ENCODE results near the gene CENPL. TPM values are rescaled to one million over a fixed set of nuclear protein-coding genes. Genes with fewer than 3 reads are reported as not detected.

The CENPL gene
- total and polyA plus RNA-seq, 9 of the 15 experiments (the other 6 are each of a cell fraction or from before 2014, with no cell fraction given): 33.0 to 52.7 (median 39.7) TPM

DNA sequence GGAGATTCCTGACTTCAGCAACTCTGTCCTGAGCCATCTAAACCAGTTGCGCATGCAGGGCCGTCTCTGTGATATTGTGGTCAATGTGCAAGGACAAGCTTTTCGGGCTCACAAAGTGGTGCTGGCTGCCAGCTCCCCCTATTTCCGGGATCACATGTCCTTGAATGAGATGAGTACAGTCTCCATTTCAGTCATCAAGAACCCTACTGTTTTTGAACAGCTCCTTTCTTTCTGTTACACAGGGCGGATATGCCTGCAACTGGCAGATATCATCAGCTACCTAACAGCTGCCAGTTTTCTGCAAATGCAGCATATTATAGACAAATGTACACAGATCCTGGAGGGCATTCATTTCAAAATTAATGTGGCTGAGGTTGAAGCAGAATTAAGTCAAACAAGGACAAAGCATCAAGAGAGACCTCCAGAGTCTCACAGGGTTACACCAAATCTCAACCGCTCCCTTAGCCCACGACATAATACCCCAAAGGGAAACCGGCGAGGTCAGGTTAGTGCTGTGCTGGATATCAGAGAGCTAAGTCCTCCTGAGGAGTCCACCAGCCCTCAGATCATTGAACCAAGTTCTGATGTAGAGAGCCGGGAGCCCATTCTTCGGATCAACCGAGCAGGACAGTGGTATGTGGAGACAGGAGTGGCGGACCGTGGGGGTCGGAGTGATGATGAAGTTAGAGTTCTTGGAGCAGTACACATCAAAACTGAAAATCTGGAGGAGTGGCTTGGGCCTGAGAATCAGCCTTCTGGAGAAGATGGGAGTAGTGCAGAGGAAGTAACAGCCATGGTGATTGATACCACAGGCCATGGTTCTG lies 45.8 kb upstream of the CENPL start (continued):
- TF ChIP-seq, protein P1, sequence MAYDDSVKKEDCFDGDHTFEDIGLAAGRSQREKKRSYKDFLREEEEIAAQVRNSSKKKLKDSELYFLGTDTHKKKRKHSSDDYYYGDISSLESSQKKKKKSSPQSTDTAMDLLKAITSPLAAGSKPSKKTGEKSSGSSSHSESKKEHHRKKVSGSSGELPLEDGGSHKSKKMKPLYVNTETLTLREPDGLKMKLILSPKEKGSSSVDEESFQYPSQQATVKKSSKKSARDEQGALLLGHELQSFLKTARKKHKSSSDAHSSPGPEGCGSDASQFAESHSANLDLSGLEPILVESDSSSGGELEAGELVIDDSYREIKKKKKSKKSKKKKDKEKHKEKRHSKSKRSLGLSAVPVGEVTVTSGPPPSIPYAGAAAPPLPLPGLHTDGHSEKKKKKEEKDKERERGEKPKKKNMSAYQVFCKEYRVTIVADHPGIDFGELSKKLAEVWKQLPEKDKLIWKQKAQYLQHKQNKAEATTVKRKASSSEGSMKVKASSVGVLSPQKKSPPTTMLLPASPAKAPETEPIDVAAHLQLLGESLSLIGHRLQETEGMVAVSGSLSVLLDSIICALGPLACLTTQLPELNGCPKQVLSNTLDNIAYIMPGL (CRISPR knock-in tag; IDR thresholded peaks at IDR 0.05): no peak
- TF ChIP-seq XRCC3 (IDR thresholded peaks at IDR 0.05) (no peak; the same call in 1 of the 2 replicates), ZNF174 (CRISPR knock-in tag; IDR thresholded peaks at IDR 0.05) (no peak), GATAD2A (IDR thresholded peaks at IDR 0.05) (no peak), POLR2A (conservative IDR thresholded peaks at IDR 0.05) (no peak), ZNF507 (tag; conservative IDR thresholded peaks at IDR 0.05) (no peak), MCM5 (IDR thresholded peaks at IDR 0.05; ENCODE audit: low read depth) (no peak), NR3C1 (CRISPR knock-in tag; IDR thresholded peaks at IDR 0.05) (no peak), JUN (IDR thresholded peaks at IDR 0.05; ENCODE audit: borderline replicate concordance, low read depth, low read length) (no peak), JUN (CRISPR knock-in tag; IDR thresholded peaks at IDR 0.05; ENCODE audit: borderline replicate concordance) (no peak), YBX1 (IDR thresholded peaks at IDR 0.05) (no peak), ZNF699 (CRISPR knock-in tag; IDR thresholded peaks at IDR 0.05; ENCODE audit: insufficient replicate concordance) (no peak)
- TF ChIP-seq, protein P2, sequence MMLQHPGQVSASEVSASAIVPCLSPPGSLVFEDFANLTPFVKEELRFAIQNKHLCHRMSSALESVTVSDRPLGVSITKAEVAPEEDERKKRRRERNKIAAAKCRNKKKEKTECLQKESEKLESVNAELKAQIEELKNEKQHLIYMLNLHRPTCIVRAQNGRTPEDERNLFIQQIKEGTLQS (IDR thresholded peaks at IDR 0.05): no peak
- TF ChIP-seq, protein P2 (CRISPR knock-in tag; conservative IDR thresholded peaks at IDR 0.05): no peak
- TF ChIP-seq, protein P3, sequence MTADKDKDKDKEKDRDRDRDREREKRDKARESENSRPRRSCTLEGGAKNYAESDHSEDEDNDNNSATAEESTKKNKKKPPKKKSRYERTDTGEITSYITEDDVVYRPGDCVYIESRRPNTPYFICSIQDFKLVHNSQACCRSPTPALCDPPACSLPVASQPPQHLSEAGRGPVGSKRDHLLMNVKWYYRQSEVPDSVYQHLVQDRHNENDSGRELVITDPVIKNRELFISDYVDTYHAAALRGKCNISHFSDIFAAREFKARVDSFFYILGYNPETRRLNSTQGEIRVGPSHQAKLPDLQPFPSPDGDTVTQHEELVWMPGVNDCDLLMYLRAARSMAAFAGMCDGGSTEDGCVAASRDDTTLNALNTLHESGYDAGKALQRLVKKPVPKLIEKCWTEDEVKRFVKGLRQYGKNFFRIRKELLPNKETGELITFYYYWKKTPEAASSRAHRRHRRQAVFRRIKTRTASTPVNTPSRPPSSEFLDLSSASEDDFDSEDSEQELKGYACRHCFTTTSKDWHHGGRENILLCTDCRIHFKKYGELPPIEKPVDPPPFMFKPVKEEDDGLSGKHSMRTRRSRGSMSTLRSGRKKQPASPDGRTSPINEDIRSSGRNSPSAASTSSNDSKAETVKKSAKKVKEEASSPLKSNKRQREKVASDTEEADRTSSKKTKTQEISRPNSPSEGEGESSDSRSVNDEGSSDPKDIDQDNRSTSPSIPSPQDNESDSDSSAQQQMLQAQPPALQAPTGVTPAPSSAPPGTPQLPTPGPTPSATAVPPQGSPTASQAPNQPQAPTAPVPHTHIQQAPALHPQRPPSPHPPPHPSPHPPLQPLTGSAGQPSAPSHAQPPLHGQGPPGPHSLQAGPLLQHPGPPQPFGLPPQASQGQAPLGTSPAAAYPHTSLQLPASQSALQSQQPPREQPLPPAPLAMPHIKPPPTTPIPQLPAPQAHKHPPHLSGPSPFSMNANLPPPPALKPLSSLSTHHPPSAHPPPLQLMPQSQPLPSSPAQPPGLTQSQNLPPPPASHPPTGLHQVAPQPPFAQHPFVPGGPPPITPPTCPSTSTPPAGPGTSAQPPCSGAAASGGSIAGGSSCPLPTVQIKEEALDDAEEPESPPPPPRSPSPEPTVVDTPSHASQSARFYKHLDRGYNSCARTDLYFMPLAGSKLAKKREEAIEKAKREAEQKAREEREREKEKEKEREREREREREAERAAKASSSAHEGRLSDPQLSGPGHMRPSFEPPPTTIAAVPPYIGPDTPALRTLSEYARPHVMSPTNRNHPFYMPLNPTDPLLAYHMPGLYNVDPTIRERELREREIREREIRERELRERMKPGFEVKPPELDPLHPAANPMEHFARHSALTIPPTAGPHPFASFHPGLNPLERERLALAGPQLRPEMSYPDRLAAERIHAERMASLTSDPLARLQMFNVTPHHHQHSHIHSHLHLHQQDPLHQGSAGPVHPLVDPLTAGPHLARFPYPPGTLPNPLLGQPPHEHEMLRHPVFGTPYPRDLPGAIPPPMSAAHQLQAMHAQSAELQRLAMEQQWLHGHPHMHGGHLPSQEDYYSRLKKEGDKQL (CRISPR knock-in tag; IDR thresholded peaks at IDR 0.05; ENCODE audit: borderline replicate concordance): no peak
- TF ChIP-seq, protein P4, sequence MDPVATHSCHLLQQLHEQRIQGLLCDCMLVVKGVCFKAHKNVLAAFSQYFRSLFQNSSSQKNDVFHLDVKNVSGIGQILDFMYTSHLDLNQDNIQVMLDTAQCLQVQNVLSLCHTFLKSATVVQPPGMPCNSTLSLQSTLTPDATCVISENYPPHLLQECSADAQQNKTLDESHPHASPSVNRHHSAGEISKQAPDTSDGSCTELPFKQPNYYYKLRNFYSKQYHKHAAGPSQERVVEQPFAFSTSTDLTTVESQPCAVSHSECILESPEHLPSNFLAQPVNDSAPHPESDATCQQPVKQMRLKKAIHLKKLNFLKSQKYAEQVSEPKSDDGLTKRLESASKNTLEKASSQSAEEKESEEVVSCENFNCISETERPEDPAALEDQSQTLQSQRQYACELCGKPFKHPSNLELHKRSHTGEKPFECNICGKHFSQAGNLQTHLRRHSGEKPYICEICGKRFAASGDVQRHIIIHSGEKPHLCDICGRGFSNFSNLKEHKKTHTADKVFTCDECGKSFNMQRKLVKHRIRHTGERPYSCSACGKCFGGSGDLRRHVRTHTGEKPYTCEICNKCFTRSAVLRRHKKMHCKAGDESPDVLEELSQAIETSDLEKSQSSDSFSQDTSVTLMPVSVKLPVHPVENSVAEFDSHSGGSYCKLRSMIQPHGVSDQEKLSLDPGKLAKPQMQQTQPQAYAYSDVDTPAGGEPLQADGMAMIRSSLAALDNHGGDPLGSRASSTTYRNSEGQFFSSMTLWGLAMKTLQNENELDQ (CRISPR knock-in tag; IDR thresholded peaks at IDR 0.05; ENCODE audit: borderline replicate concordance): no peak
- TF ChIP-seq, protein P5, sequence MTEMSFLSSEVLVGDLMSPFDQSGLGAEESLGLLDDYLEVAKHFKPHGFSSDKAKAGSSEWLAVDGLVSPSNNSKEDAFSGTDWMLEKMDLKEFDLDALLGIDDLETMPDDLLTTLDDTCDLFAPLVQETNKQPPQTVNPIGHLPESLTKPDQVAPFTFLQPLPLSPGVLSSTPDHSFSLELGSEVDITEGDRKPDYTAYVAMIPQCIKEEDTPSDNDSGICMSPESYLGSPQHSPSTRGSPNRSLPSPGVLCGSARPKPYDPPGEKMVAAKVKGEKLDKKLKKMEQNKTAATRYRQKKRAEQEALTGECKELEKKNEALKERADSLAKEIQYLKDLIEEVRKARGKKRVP (CRISPR knock-in tag; IDR thresholded peaks at IDR 0.05): no peak
